NCI-H2081 treated with DMSO at 0.1 percent for 48 hours (cell line): ENCODE measurements around the gene ADAM11.

Experiments used
- DNase-seq: peaks from one replicate; lab custom pipeline; 2025; lab: John Stamatoyannopoulos, UW

Gene ADAM11

GRCh38 chr17:44757045-44757917 lies 1.5 kb upstream of the ADAM11 start:
- no peak for DNase-seq

GRCh38 chr17:44757918-44758413 lies 822 bp upstream of the ADAM11 start:
- DNase-seq = no peak

- no peak for DNase-seq
Measured at GRCh38 chr17:44759086-44759915, 513 bp downstream of the ADAM11 start.

- no peak for DNase-seq
Measured at GRCh38 chr17:44759916-44760243, 1.1 kb downstream of the ADAM11 start.

- no peak for DNase-seq
Measured at GRCh38 chr17:44760474-44761308, 1.9 kb downstream of the ADAM11 start.

GRCh38 chr17:44761932-44762810 lies 3.4 kb downstream of the ADAM11 start:
- DNase-seq = no peak

DNA sequence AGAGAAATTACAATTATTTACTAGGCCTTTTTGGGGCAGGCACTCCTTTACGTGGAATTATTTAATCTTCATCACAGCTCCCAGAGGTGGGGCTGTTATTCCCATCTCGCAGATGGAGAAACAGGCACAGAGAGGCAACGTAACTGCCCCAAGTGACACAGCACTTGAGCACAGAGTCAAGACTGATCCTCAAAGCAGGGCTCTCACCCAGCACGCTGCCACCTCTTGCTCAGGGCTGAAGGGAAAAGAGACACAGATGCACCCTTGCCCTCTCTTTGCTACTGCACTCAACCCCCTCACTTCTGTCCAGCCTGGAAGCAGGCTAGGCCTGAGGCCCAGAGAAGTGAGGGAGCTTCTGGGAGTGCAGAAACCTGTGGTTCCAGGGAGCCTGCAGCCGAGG lies 4.4 kb downstream of the ADAM11 start:
- DNase-seq = no peak

- no peak for DNase-seq
Measured at GRCh38 chr17:44765965-44766364, 7.2 kb downstream of the ADAM11 start.

DNA sequence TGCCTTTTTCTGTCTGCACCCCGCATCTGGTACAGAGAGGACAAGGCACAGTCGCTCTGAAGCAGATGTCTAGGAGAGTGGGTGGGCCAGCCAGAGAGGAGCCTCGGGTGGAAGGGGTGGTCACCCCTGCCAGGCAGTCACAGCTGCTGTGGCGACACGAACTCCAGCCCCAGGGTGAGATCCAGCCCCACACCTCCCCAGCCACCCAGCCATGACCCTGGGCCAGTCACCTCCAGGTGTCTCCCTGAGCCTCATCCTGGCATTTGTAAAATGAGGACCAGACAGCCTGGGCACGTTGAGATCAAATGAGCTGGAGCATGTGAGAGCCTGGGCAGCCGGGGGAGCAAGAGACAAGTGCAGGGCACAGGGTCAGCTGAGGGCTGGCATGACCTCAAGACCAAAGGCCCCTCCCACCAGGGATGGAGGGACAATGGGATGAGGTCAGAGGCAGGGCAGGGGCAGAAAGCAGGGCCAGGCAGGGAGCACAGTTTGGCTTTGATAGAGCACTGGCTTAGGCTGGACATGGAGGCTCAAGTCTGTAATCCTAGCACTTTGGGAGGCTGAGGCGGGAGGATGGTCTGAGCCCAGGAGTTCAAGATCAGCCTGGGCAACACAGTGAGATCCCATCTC lies 7.7 kb downstream of the ADAM11 start:
- no peak for DNase-seq

DNA sequence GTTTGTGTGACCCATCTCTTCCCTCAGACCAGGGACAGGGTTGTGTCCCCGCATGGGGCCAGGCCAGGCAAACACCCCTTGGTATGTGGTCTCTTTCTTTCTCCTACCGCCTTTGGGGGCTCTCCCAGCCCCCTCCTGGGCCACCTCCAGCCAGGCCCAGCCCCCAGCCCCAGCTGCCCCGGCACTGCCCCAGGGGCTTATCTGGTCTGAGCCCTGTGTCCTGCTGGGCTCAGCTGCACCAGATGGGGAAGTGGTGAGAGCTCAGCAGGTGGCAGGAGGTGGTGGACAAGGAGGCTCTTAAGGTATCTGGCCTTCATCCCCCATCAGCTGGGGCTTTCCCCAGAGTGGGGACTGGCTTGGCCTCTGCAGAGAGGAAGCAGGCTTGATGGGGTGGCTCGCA lies 8.7 kb downstream of the ADAM11 start:
- no peak for DNase-seq

- no peak for DNase-seq
Measured at GRCh38 chr17:44768505-44769142, 9.8 kb downstream of the ADAM11 start.

DNA sequence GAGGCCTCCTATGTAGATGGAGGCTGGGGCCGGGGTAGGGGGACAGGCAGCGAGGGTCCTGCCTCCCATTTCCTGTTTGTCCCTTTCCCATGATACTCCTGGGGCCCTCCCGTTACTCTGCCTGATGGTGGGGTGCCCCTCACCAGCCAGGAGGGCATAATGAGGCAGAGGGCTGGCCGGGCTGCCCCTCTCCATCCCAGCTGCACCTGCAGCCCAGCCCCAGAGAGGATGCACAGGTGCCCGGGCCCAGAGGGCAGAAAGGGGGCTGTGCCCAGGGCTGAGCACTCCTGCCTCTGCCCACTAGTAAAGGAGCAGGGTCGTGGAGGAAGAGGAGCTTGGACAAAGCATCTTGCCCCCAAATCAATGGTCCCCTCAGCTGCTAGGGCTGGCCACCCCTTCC lies 10.4 kb downstream of the ADAM11 start:
- DNase-seq = no peak

- DNase-seq = no peak
Measured at GRCh38 chr17:44769647-44770084, 10.9 kb downstream of the ADAM11 start.

GRCh38 chr17:44770166-44770925 lies 11.6 kb downstream of the ADAM11 start:
- no peak for DNase-seq

- no peak for DNase-seq
Measured at GRCh38 chr17:44772308-44773045, 13.7 kb downstream of the ADAM11 start.

DNA sequence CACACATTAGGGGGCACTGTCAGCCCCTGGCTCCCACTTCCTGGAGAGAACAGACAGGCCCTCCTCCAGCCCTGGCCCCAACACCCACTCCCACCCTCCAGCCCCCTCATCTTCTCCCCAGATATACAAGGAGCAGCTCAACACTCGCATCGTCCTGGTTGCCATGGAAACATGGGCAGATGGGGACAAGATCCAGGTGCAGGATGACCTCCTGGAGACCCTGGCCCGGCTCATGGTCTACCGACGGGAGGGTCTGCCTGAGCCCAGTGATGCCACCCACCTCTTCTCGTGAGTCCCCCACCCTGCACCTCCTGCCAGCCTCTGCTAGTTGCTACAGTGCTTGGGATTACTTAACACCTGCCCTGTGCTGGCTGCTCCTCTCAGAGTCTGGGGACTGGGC lies 14.4 kb downstream of the ADAM11 start:
- DNase-seq = no peak

DNA sequence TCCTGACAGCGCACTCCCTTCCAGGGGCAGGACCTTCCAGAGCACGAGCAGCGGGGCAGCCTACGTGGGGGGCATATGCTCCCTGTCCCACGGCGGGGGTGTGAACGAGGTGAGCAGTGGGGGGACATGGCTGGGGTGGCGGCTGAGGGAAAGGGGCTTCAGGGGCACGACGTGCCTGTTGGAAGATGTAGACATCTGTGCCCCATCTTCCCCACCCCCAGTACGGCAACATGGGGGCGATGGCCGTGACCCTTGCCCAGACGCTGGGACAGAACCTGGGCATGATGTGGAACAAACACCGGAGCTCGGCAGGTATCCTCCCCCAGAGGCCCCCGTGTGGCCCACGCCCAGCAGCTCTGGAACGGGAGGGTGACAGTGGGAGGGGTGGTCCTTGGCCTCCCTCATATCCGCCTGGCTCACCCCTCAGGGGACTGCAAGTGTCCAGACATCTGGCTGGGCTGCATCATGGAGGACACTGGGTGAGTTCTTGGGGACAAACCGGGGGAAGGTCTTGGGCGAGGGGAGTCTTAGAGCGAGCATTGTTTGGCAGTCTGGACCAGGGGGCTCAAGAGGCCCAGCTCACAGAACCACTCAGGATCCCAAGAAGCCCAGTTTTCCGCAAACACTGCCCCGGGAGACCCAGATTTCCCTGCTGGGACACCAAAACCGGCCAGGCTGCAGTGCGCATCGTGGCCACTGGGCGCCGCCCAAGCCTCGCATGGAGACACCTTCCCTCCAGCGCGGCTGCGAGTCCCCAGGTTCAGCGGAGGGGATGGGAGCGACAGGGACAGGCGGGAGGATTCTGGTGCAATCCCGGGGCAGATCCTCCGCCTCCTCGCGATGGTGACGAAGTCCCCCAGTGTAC lies 15.7 kb downstream of the ADAM11 start:
- DNase-seq = peak; percentile 37
